ENCODE data around the gene SRCIN1. TPM values are rescaled to one million over a fixed set of nuclear protein-coding genes. Genes with fewer than 3 reads are reported as not detected.

SRCIN1 gene
- total RNA-seq, 1 donor, result not detected

DNA sequence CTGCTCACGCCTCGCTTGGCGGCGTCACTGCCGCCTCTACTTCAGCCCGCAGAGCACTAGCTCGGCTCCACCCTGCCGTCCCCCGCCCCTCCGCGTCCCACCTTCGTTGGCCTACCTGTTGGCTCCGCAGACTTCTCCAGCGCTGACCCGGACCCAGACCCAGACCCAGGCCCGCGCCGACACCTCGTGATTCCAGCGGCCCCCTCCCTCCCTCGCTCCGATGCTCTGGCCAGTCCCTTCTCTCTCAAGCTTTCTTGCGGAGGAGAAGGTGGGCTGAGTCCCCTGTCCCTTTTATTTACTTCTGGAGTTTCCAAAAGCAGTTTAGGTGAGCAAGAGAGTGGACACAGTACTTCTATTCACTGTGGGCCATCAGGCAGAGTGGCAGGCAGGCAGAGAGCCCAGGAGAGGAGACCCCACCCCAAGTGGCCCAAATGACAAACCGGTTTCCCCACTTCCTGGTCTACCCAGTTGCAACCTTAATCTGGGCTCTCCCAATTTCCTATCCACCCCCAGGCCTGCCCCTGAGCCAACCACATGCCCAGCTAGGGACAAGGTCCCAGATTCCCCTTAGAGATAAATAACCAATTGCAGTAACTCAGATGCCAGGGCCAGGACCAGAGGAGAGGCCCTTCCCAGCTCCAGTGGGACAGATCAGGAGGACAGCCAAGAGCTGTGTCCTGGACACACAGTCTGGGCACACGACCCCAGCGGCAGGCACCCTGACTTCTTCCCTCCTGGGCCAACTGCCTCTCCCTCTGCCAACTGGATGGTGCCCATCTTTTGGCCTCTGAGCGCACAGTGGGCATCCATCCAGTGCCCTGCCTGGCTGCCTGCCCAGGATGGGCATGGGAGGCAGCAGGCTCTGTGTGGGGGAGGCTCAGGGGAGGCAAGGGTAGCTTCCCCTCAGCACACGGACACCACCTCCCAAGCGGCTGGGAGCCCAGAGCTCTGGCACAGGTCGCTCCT lies 1.2 kb upstream of the SRCIN1 start:
- H3K4me3 ChIP-seq (ENCODE audit: low read length), result no peak overlapping the region
- no peaks in the 10 kb centered on the region for H3K9me3 ChIP-seq (ENCODE audit: low read depth, low read length)
- H3K27me3 ChIP-seq (ENCODE audit: insufficient read depth, low read length), result peaks cover 75% of the 10 kb centered on the region
- peaks cover 10% of the 10 kb centered on the region for H3K4me1 ChIP-seq (ENCODE audit: insufficient read depth, low read length)

DNA sequence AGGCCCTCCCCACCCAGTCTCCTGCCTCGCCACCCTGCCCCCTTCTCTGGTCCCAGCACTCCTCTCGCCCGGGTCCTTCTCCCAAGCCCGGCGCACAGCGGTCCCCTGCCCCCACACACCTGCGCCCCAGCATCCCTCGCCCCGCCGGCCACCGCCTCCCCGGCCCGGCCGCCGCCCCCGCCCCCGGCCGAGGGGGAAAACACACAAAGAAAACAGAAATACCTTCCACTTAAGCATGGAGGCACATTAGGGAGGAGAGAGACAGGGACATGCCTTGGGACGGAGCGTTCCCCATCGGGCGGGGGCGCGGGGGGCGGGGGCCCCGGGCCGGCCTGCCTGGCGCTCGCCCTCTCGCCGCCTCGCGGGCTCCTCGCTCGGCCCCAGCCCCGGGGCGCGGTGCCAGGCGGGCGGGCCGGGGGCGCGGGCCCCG lies 326 bp downstream of the SRCIN1 start:
- H3K4me1 ChIP-seq (ENCODE audit: insufficient read depth, low read length), result peaks cover 10% of the 10 kb centered on the region
- H3K27me3 ChIP-seq (ENCODE audit: insufficient read depth, low read length), result peaks cover 71% of the 10 kb centered on the region
- H3K4me3 ChIP-seq (ENCODE audit: low read length), result no peak overlapping the region
- H3K9me3 ChIP-seq (ENCODE audit: low read depth, low read length), result no peaks in the 10 kb centered on the region

DNA sequence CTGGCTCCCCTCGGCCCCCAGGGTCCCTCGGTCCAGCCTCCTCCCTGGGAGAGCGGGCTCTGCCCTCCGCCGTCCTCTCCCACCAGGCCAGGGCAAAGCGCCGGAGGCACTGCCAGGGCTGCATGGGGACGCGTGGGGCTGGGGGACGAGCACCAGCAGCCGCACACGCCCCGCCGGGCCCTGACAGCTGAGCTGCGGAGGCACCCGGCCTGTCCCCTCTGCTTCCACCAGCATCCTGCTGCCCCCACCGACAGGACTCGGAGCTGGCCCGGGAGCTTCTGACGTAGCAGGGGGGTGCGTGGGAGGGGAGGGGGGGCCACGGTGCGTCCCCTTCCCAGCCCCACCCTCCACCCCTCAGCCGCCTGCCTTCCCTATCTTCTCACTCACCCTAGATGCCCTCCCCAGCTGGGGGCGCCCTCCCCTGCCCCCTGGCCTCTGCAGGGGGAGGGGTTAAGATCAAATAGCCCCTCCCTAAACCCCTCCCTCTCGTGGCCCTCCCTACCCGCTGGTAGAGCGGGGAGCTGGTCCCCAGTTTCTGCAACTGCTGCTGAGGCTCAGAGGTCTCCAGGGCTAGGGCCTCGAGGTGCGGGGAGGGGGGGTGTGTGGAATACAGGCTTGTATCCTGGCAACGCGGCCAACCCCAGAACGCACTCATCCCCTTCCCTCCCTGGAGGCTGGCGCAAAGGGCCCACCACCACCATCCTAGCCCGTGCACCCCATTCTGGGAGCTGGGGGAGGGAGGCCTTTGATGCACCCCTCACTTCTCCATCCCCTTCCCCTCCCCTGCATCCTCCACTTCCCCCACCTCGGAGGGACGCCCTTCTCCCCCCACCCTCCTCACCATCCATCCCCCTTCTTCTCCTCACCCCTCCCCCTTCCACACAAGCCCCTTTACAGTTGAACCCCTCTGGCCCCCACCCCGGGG lies 1.0 kb downstream of the SRCIN1 start:
- Histone ChIP-seq H3K27me3 (ENCODE audit: insufficient read depth, low read length) (peaks cover 69% of the 10 kb centered on the region), H3K4me3 (ENCODE audit: low read length) (no peak overlapping the region), H3K9me3 (ENCODE audit: low read depth, low read length) (no peaks in the 10 kb centered on the region), H3K4me1 (ENCODE audit: insufficient read depth, low read length) (peaks cover 10% of the 10 kb centered on the region)

DNA sequence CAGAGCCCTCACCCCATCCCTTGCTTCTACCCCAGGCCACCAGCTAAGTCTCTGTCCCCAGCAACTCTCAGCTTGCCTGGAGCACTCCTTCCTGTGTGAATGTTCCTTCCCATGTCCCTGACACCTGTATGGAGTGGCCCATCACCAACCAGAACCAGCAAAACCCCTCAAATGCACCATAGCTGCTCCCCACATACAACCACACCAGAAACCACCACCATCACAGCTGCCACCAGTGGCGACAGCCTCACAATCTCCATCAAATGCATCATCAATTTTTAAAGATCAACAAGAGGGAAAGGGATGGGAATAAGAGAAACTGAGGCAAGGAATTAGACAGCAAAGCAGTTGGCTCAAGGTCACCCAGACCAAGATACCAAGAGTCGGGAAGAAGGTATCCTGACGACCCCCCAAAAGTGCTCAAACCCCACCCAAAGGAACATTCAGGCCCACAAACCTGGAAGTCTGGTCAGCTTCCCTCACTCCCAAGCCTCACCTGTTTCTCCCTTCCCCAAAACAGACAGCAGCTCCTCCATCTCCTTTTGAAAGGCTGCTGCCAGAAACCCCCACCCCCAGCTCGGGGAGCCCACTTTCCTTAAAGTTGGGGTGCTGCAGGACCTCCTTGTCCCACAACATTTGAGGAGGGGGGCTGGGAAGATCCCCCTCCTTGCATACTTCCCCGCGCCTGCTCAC lies 1.8 kb downstream of the SRCIN1 start:
- Histone ChIP-seq H3K27me3 (ENCODE audit: insufficient read depth, low read length) (peaks cover 69% of the 10 kb centered on the region), H3K4me1 (ENCODE audit: insufficient read depth, low read length) (peaks cover 10% of the 10 kb centered on the region), H3K9me3 (ENCODE audit: low read depth, low read length) (no peaks in the 10 kb centered on the region), H3K4me3 (ENCODE audit: low read length) (no peak overlapping the region)

GRCh38 chr17:38602956-38603785 lies 2.6 kb downstream of the SRCIN1 start:
- no peak overlapping the region for H3K4me3 ChIP-seq (ENCODE audit: low read length)
- H3K9me3 ChIP-seq (ENCODE audit: low read depth, low read length), result no peaks in the 10 kb centered on the region
- peaks cover 10% of the 10 kb centered on the region for H3K4me1 ChIP-seq (ENCODE audit: insufficient read depth, low read length)
- peaks cover 69% of the 10 kb centered on the region for H3K27me3 ChIP-seq (ENCODE audit: insufficient read depth, low read length)

- H3K27me3 ChIP-seq (ENCODE audit: insufficient read depth, low read length), result peaks cover 69% of the 10 kb centered on the region
- peaks cover 10% of the 10 kb centered on the region for H3K4me1 ChIP-seq (ENCODE audit: insufficient read depth, low read length)
- no peaks in the 10 kb centered on the region for H3K9me3 ChIP-seq (ENCODE audit: low read depth, low read length)
- H3K4me3 ChIP-seq (ENCODE audit: low read length), result no peak overlapping the region
Observed at GRCh38 chr17:38602453-38602852, 3.3 kb downstream of the SRCIN1 start.

GRCh38 chr17:38601539-38602351 lies 4.0 kb downstream of the SRCIN1 start:
- Histone ChIP-seq H3K4me1 (ENCODE audit: insufficient read depth, low read length) (peaks cover 5% of the 10 kb centered on the region), H3K9me3 (ENCODE audit: low read depth, low read length) (no peaks in the 10 kb centered on the region), H3K4me3 (ENCODE audit: low read length) (no peak overlapping the region), H3K27me3 (ENCODE audit: insufficient read depth, low read length) (peaks cover 69% of the 10 kb centered on the region)

DNA sequence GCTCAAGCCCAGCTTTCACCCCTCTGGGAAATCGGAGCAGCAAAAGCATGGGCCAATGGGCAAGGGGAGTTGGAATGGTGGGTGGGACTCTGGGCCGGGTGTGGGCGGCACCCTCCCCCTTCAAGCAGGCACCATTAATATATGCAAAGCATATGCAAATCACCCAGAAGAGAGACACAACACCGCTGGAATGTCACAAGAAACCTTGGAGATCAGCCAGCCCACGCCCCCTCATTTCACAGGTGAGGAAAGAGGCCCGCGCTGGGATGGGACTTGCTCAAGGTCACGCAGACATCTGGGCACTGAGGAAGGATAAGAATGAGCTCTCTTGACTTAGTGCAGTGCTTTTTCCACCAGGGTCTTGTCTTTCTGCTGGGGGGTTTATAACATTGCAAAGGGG lies 4.8 kb downstream of the SRCIN1 start:
- Histone ChIP-seq H3K4me1 (ENCODE audit: insufficient read depth, low read length) (no peaks in the 10 kb centered on the region), H3K9me3 (ENCODE audit: low read depth, low read length) (no peaks in the 10 kb centered on the region), H3K4me3 (ENCODE audit: low read length) (no peak overlapping the region), H3K27me3 (ENCODE audit: insufficient read depth, low read length) (peaks cover 70% of the 10 kb centered on the region)

- Histone ChIP-seq H3K9me3 (ENCODE audit: low read depth, low read length) (no peaks in the 10 kb centered on the region), H3K4me3 (ENCODE audit: low read length) (no peak overlapping the region), H3K27me3 (ENCODE audit: insufficient read depth, low read length) (peaks cover 75% of the 10 kb centered on the region), H3K4me1 (ENCODE audit: insufficient read depth, low read length) (no peaks in the 10 kb centered on the region)
Observed at GRCh38 chr17:38600416-38600815, 5.3 kb downstream of the SRCIN1 start.

GRCh38 chr17:38599398-38599856 lies 6.3 kb downstream of the SRCIN1 start:
- H3K4me1 ChIP-seq (ENCODE audit: insufficient read depth, low read length), result no peaks in the 10 kb centered on the region
- H3K27me3 ChIP-seq (ENCODE audit: insufficient read depth, low read length), result peaks cover 77% of the 10 kb centered on the region
- H3K9me3 ChIP-seq (ENCODE audit: low read depth, low read length), result no peaks in the 10 kb centered on the region
- no peak overlapping the region for H3K4me3 ChIP-seq (ENCODE audit: low read length)

DNA sequence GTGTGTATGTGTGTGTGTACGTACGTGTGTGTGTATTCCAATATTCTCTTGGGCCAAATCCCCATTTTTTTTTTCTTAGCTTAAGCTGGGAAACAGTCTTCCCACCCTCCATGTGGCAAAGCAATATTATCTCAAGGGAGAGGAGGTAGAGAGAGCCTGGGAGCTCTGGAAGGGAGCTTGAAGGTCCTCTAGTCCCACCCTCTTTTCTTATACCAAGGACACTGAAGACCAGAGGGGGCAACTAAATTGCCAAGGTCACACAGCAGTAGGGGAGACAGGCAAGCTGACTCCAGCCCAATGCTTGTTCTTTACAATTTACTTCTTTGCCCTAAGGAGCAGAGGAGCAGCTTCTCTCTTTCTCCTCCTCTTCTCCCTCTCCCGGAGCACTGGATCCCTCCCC lies 6.8 kb downstream of the SRCIN1 start:
- Histone ChIP-seq H3K4me3 (ENCODE audit: low read length) (no peak overlapping the region), H3K27me3 (ENCODE audit: insufficient read depth, low read length) (peaks cover 77% of the 10 kb centered on the region), H3K9me3 (ENCODE audit: low read depth, low read length) (no peaks in the 10 kb centered on the region), H3K4me1 (ENCODE audit: insufficient read depth, low read length) (no peaks in the 10 kb centered on the region)

DNA sequence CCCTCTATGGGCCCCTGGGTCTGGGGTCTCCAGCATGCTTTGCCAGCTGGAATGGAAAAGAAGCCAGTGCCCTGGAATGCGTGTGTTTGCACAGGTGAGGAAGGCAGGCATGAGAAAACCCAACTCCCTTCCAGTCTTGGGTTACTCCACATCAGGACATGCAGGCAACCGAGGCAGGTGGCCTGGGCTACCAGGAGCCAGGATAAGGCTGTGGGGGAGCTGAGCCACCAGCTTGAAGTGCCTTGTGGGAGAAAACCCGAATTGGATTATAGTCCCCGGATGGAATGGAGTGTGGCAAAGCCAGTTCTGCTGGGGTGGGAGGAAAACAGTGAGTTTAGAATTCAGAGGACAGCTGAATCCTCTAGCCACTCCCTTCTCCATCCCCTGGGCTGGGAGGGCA lies 7.2 kb downstream of the SRCIN1 start:
- Histone ChIP-seq H3K4me1 (ENCODE audit: insufficient read depth, low read length) (no peaks in the 10 kb centered on the region), H3K4me3 (ENCODE audit: low read length) (no peak overlapping the region), H3K27me3 (ENCODE audit: insufficient read depth, low read length) (peaks cover 77% of the 10 kb centered on the region), H3K9me3 (ENCODE audit: low read depth, low read length) (no peaks in the 10 kb centered on the region)

GRCh38 chr17:38597375-38597774 lies 8.4 kb downstream of the SRCIN1 start:
- Histone ChIP-seq H3K27me3 (ENCODE audit: insufficient read depth, low read length) (peaks cover 79% of the 10 kb centered on the region), H3K4me3 (ENCODE audit: low read length) (no peak overlapping the region), H3K4me1 (ENCODE audit: insufficient read depth, low read length) (peaks cover 3% of the 10 kb centered on the region), H3K9me3 (ENCODE audit: low read depth, low read length) (no peaks in the 10 kb centered on the region)
